ENCODE measurements around the gene FZD7.

Gene FZD7

GRCh38 chr2:202038471-202039277, 5.0 kb downstream of the FZD7 start:
- DNase-seq = no peak

GRCh38 chr2:202039278-202040078, 5.8 kb downstream of the FZD7 start:
- DNase-seq = no peak

DNA sequence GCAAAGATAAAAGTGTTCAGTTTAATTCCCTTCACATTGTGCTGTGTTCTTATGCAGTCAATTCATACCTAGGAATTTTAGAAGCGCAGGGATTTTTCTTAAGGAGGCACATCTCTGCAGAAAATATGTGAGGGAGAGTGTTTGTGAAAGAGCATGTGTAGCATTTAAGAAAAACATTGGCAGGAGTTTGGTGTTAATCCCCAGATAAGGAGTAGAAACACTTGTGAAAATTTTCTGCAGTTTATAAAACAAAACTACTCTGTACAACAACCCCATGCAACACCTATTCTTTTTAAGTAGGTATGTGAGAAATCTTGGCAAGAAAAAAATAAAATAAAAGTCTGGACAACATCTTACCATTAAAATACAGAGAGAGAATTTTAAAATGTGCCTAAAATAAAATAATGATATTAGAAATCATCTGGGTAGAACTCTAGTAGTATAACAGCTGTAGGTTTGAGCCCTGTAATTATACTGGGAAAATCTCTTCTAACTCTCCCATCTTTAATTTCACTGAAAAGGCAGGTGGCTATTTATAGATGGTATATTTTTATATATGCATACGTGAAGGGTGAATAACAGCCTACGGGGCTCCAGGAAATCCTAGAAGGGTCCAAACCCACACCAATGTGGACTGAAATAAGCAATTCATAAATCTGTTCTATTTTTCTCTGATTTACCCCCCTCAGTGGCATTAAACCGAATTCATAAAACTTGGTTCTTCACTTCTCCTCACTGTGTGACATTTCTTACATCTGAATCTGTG, 6.6 kb downstream of the FZD7 start:
- DNase-seq = no peak

DNA sequence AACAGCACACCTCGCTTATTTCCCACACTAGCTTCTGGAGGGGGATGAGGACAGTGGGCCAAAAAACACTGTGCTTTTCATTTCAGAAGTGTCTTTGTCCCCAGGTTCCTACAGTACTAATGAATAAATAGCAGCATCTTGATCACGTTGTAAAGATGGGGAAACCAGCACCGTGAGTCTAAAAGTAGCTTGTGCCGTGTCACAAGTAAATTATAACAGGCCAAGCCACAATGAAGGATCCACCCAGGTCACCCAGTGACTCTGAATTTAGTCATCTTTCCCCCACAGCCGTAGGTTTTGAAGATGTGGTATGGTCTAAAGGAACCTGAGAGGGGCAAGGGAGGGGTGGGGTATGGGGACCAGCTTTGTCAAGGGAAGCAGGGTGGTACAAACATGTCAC, 8.8 kb downstream of the FZD7 start:
- no peak for DNase-seq

- DNase-seq = no peak
These were observed 9.8 kb downstream of the FZD7 start for GRCh38 chr2:202043475-202043874.

DNA sequence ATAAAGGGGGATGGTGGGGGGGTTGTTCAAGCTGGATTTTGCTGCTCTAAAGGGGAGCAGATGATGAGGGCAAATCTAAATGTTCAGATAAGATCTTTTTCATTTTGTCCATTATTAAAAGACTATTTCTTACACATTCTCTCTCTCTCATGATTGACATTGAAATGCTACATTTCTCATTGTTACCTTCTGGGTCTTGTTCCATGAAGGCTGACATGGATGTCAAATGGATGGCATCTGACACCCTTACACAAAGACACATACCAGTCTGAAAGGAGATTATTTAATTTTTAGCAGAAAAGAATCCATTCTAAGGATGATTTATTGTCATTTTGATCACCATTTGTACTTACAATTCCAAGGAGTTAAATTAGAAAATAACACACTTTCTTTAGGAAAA, 11.1 kb downstream of the FZD7 start:
- no peak for DNase-seq

- DNase-seq = no peak
These were observed 12.9 kb downstream of the FZD7 start for GRCh38 chr2:202046572-202046971.

- DNase-seq = no peak
These were observed 15.6 kb downstream of the FZD7 start for GRCh38 chr2:202049092-202049728.

GRCh38 chr2:202049840-202050239, 16.2 kb downstream of the FZD7 start:
- DNase-seq = no peak

- DNase-seq = no peak
These were observed 17.0 kb downstream of the FZD7 start for GRCh38 chr2:202050652-202051051.

DNA sequence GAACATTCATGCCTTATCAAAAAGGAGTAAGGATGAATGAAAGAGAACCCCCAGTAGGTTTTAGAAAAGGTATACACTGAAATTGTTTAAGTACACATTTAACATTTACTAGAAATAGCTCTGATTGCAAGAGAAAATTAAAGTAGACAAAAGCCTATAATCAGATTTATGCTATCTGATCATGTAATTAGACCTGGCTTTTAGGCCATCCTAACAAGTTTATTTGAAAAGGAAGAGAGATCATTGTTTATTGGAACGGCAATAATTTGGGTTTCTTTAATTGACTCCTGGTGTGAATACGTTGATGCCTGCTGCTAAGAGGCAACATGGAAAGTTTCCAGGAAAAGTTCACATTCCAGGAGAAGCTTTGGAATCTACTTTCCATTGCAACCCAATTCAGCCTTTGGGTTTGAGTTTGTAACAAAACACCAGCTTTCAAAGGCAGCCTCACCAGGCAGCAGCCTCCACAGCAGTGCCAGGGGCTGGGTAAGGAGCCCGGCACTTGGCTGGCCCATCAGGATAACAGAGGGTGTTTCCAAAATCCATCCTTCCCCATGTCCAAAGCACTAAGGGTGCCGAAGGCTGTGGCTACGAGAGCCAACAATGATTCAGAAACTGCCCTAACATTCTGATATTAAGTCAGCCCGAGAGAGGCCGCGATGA, 18.0 kb downstream of the FZD7 start:
- DNase-seq = no peak

GRCh38 chr2:202052235-202052634, 18.6 kb downstream of the FZD7 start:
- DNase-seq = no peak

- DNase-seq = no peak
These were observed 21.0 kb downstream of the FZD7 start for GRCh38 chr2:202054679-202055078.

DNA sequence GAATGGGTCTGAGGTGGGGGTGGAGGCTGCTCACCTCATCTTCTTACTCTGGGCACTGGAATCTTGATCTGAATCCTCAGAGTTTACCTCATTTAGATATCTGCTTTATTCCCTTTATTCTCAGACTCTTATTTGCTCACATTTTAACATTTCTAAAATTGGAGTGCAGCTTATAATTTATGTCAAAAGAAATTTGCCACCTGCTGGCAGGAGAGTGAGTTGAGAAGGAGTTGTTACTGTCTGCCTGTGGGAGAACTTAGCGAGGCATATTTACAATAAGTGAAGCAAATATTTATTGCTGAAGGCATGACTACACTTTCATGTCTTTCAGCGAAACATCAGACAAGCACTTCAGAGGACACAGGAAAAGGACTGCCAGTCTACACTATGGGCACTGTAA, 23.0 kb downstream of the FZD7 start:
- DNase-seq = no peak

DNA sequence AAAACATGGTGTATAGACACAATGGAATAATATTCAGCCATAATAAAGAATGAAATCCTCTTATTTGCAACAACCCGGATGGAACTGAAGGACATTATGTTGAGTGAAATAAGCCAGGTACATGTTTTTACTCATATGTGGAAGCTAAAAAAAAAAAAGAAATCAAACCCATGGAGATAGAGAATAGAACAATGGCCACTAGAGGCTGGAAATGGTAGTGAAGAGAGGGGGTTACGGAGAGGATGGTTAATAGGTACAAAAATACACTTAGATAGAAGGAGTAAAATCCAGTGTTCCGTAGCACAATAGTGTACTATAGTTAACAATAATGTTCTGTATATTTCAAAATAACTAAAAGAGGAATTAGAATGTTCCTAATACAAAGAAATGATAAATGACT, 26.6 kb downstream of the FZD7 start:
- no peak for DNase-seq

- DNase-seq = no peak
These were observed 28.0 kb downstream of the FZD7 start for GRCh38 chr2:202061695-202062094.

GRCh38 chr2:202064171-202064880, 30.7 kb downstream of the FZD7 start:
- DNase-seq = no peak

GRCh38 chr2:202064881-202065230, 31.2 kb downstream of the FZD7 start:
- no peak for DNase-seq

GRCh38 chr2:202065876-202066275, 32.2 kb downstream of the FZD7 start:
- DNase-seq = no peak

- no peak for DNase-seq
These were observed 33.2 kb downstream of the FZD7 start for GRCh38 chr2:202066875-202067274.

GRCh38 chr2:202067589-202067988, 33.9 kb downstream of the FZD7 start:
- no peak for DNase-seq
